Hypothalamus (tissue), 51 donors: ENCODE results near the gene MAD1L1.
A peak's percentile ranks its signal among the peaks of the same experiment; 100 is the strongest.

Experiments
- DNase-seq, 51 donors: peaks; one replicate each; lab custom pipeline; 2025; lab: John Stamatoyannopoulos, UW

Gene MAD1L1

DNA sequence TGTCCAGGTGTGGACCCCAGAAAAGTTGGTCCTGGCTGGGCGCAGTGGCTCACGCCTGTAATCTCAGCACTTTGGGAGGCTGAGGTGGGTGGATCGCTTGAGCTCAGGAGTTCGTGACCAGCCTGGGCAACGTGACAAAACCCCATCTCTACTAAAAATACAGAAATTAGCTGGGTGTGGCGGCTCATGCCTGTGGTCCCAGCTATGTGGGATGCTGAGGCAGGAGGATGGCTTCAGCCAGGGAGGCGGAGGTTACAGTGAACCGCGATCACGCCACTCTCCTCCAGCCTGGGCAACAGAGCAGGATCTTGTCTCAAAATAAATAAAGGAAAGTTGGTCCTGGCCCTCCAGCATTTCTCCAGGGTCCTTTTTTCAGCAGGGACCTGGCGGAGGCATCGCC lies 10.7 kb upstream of the MAD1L1 start:
- DNase-seq: no peak

DNA sequence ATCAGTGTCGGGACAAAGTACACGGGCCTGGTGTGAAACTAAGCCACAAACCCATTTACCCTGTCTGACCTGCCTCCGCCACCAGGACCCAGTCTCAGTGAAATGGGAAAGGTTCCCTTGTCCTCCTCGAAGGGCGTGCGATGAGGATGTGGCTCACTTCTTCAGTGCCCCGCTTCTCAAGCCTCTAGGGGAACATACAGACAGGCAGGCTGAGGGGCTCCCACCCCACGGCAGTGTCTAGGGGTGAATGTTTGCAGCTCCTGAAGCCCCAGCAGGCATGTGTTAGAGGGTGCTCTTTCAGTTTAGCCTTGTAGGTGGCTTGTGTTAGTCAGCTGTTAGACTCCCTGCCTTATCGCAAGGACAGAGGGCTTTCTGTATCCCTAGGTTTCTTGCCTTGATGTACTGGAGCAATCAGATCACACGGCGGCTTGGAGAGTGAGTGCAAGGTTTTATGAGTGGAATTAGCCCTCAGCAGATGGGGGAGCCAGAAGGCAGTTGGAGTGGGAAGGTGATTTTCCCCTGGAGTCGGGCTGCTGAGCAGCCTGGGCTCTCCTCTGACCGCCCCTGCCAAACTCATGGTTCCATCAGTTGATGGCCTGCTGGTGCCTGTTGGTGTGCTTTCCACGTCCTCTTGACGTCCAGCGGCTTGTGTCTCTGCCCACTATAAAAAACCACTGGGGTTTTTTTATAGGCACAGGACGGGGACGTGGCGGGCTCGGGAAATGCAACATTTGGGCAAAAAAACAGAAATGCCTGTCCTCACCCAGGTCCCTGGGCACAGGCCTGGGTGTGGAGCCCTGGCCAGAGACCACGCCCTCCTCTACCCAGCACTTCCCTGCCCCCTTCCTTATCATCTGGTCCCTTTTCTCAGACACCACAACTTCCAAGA lies 10.0 kb upstream of the MAD1L1 start:
- DNase-seq: peak in 1 of 51 donors; percentile 41

DNA sequence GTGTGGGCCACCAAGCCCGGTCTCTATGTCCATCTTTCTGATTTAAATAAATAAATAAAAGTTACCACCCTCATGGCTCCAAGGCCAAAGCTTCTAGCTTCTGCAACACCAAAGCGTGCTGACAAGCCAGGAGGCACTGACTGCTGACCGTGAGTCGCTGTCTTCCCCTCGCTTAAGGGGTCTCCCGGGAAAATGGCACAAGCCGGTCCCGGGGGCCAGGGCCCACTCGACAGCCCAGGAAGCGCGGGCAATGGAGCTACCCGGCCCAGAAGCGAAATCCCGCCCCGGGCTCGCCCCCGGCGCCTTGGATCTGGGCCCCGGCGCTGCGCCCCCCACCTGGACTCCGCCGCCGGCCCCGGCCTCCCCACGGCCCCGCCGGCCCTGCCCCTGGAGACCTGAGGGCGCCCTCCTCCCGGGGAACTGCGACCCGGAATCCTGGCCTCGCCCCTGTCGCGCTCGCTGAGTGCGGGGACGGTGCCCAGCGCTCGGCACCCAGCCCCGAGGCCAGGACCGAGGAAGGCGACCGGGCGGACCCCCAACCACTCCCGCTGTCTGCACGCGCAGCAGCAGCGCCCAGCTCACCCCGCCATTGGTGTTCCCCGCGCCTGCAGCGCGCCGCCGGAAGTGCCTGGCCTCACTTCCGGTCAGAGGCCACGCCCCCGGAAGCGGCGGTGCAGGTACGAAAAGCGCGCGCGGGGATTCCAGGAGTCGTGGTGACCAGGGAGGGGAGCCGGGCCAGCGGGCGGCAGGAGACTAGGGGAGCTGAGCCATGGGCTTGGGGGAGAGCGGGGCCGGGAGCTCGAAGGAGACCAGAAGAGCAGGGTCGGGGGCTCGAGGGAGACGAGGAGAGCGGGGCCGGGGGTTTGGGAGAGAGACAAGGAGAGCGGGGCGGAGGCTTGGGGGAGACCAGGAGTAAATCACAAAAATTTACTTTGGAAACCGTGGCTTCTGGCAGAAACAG lies 9.1 kb upstream of the MAD1L1 start, which contains the start of the genes MRM2 and NUDT1:
TSS of gene MRM2 (minus strand) at position 626 of the 961 bp plus-strand sequence. CDS start at position 590, 36 bp downstream.
TSS of gene NUDT1 (plus strand) at position 647 of the 961 bp plus-strand sequence. CDS start 2,349 bp downstream, outside the sequence.
- DNase-seq: peak in 50 of 51 donors; percentile 14 to 86 (median 61)

DNA sequence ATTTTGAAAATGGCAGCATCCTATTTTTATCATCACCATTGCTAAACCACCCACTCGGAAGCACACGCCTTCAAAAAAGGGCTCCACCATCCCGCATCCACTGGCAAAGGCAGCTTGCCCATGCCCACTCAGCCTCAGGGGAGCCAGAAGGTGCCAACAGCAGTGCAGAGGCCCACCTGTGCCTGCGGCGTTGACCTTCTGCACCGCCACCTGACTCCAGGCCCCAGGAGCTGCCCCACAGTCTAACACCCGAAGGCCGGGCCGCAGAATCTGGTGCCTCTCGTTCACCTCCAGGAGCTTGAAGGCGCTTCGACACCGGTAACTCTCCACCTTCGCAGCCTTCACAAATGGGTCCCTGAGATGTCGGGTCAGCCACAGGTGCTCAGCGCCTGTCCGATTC lies 6.5 kb upstream of the MAD1L1 start:
- DNase-seq: no peak

DNA sequence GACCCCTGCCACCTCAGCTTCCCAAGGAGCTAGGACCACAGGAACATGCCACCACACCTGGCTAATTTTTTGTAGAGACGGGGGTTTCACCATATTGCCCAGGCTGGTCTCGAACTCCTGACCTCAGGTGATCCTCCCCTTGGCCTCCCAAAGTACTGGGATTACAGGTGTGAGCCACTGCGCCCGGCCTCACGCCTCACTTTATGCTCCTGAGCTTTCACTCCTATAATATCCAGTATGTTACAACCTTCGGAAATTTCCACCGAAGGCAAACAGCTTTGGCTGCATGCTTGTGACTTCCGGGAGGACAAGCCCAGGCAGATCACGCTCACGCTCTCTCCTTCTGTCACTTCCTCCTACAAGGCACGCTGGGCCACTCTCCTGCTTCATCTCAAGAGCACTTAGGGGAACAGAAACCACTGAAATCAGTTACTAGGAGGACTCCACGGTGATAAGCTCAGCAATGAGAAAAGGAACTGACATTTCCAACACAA lies 4.4 kb upstream of the MAD1L1 start:
- peak in 16 of 51 donors; percentile 10 to 41 (median 26) for DNase-seq

DNA sequence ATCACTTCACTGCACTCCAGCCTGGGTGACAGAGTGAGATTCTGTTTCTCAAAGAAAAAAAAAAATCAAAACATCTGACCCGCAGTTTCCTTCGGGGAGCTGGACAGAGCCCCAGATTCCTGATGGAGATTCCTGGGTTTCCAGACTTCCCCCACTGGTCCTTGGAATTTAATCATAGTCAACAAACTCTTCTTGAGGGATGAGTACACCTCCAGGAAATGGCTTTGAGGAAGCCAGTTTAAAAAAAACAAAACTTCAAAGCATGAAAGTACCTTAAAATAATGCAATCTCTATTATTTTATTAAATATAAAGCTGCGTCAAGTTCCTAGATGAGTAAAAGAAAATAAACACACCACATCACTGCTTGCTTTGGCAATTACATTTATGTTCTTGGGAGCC lies 1.2 kb upstream of the MAD1L1 start:
- DNase-seq: no peak

DNA sequence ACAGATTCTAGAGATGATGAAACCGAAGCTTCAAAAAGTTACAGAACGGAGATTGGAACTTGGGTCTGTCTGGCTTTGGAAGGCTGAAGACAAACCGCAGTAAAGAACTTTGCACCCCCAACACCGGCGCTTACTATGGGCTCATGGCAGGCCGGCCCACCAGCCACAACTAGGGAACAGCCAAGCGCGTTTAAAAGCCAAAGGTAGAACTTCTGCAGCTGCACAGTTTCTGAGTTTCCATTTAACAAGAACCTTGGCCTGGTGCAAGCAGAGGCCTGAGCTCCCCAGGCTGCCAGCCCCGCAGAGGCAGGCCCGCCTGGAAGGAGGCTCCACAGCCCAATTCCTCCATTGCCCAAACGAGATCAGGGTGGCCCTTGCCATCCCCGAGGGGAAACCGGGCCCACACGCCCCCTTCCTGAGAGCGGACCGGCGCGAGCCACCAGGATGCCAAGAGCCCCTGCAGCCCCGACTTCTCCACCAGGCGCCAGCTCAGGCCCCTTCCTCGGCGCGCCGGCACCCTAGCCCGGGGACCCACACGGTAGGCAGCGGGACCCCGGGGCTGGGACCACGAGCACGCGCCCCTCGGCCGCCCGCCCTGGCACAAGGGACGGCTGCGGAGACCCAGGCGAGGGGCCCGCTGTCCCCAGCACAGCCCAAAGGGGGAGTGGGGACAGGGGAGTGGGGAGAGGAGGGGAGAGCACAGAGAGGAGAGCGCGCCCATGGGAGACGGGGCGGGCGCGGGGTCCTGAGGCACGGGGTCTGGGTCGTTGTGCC lies 566 bp downstream of the MAD1L1 start:
- no peak for DNase-seq

DNA sequence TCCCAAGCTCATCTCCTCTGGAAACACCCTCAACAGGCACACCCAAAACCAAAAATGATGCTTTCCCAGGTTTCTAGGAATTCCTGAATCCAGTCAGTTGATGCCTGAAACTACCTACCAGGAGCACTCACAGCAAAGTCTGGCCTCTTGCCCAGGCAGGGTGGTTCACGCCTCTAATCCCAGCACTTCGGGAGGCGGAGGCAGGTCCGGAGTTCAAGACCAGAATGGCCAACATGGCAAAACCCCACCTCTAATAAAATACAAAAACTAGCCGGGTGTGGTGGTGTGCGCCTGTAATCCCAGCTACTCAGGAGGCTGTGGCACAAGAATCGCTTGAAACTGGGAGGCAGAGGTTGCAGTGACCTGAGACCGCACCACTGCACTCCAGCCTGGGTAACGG lies 1.9 kb downstream of the MAD1L1 start:
- no peak for DNase-seq

DNA sequence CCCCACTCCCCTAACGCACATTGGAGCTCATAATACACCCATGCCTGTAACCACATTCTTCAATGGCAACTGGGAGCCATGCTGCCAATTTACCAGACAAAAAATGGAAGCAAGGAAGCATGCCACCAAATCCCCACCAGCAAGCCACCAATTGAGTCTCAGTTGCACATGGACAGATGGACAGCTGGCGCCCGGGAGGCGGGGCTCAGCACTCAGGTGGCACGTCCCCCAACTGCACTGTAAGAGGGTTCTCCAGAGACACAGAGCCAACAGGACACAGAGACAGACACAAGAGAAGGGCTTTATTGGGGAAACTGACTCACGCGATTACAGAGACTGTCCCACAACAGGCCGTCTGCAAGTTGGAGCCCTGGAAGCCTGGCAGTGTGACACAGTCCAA lies 2.5 kb downstream of the MAD1L1 start:
- DNase-seq: no peak

DNA sequence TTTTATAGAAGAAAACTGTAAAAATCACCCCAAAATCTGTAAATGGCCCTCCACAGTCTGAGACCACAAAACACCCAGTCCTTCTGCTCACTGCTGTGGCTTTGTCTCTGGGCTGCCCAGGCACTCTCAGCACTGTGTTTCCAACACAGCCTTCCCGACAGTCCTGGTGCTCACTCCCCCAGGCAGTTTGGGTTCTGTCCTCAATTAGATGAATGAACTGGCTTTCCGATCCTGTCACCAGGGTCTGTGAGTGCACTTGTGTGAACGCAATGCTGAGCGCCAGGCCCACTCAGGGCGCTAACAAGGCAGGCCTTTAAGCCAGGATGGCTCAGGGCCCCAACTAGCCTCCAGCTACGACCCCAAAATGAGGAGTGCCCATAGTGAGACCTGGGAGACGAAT lies 3.3 kb downstream of the MAD1L1 start:
- DNase-seq: no peak

DNA sequence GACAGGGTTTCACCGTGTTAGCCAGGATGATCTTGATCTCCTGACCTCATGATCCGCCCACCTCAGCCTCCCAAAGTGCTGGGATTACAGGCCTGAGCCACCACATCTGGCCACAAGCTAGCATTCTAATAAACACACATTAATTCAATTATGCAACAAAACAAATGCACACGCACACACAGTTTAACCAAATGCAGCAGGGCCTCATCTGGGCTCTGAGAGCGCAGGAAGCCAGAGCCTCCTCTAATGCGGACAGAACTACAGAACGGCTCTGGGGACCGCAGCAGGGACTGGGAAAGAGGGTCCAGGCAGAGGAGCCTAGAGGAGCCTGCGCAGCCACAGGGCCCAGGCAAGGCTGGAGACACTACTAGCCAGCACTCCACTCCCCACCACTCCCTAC lies 3.8 kb downstream of the MAD1L1 start:
- DNase-seq: no peak

DNA sequence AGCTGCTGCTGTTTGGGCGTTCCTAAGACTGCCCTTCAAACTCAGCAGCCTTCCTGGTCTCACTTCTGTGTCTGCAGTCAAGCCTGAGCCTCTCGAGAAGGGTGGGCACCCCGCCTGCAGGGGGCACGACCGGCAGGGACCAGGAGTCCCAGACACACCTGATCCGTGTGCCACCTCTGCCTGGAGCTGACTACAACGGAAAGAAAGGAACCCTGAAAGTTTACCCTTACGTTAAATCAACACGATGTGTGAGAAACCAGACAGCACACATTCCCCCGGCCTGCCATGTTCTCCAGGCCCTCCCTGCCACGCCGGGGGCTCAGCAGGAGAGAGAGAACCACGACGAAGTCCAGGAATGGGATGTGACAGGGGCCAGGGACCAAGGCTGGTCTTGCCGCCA lies 5.0 kb downstream of the MAD1L1 start:
- DNase-seq: no peak

DNA sequence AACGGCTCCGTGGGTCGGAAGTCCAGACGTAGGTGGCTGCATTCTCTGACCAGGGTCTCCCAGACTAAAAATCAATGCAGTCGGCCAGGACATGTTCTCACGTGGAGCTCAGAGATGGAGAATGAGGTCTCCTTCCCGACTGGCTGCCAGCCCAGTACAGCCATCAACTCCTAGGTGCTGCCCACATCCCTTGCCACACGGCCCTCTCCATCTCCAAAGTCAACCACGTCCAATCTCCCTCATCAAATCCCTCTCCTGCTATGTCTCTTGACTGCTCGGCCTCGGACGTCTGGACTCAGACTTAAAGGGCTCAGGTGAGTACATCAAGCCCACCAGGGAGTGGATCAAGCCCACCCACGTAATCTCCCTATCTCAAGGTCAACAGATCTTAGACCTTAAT lies 6.9 kb downstream of the MAD1L1 start:
- DNase-seq: no peak

DNA sequence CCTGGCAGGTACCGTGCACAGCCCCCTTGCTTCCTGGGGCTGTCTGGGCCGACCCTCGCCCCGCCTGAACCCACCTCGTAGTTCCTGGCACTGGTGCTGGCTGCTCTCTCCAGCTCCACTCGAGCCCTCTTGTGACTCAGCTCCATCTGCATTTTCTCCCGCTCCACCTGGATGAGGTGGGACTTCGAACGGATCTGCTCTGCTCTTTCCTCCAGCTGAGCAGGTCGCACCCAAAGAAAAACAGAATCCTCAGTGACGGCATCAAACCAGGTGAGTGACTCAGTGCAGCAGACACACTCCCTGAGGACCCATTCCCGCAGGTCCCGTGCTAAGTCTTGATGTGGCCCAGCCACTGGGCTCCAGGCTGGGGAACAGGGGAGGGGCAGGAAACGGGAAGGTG lies 7.4 kb downstream of the MAD1L1 start:
- no peak for DNase-seq

DNA sequence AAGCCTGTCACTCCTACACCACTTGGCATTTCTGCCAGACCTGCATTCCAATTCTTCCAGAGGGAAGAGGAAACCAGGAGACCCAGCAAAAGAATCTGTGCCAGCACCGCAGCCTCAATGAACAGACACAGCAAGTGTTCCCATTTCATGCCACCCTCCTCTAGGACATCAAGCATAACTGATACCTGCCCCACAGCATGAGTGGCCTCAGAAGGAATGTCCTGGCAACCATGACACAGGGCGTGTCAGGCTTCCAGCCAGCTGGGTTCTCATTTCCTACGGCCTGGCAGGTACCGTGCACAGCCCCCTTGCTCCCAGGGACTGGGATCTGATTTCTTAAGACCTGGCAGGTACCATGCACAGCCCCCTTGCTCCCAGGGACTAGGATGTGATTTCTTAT lies 7.8 kb downstream of the MAD1L1 start:
- no peak for DNase-seq

DNA sequence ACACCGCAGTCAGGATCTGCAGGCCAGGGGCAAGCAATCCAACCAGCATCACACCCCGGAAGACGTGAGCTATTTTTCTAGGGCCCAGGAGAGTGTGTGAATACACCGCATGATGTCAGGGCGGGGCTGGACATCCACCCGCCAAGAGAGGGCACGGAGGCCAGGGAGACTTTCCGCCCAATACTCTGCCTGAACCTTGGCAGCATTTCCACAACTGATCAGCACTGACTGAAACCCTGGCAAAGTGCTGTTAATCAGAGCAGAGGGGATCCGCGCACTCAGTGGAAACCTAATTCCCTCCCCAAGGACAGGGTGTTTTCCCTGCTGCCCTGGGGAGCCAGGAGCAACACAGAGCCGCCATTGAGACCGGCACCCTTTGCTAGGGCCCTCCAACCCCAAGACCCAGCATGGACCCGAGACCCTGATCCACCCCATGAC lies 8.2 kb downstream of the MAD1L1 start:
- DNase-seq: no peak

DNA sequence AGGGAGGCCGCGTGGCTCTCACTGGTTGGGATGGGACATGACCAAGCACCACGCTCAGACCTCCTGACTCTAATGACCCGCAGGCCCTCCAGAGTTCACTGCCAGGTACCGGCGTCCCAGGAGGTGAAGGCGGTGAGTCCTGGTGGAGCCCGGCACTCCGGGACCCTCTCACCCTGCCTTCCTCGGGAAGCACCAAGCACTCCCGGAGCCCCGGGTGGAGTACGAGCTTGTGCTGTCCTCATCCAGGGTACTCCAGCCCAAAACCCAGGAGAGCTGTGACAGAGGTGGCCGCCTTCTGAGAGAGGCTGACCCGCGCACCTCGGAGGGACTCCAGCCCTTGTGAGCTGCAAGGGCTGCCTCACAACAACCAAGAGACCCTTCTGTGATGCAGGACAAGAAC lies 9.4 kb downstream of the MAD1L1 start:
- DNase-seq: no peak

DNA sequence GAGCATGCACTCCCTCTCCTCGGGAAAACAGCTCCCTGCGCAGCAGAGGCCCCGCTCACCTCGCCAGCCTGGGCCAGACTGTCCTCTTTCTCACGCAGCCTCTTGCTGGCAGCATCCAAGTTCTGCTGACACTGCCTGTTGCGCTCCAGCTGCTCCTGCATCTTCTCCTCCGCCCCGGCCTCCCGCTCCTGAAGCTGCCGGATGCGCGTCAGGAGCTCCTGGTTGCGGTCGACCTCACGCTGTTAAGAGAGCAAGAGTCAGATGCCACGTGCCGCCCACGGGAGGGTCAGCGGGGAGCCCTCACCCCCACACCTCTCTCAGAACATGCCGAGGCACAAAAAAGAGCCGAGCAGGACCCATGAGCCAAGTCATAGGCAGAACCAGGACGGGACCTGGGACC lies 10.2 kb downstream of the MAD1L1 start:
- DNase-seq: no peak

DNA sequence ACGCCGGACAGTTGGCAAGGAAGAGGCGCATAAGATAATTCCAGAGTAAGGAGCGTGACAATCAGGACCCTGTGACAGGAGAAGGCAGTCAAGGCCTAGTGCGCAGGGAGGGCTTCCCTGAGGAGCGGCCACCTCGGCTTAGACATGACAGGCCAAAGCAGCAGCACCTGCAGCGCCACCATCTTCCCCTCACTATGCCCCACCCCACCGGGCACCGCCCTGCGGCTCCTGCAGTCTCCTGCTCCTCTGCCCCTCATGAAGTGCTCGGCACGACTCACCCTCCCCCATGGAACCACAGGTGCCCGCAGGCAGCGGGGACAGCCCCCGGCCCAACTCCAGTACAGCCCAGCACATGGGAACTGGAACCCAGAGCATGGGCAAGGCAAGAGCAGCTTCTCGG lies 11.8 kb downstream of the MAD1L1 start:
- DNase-seq: no peak

DNA sequence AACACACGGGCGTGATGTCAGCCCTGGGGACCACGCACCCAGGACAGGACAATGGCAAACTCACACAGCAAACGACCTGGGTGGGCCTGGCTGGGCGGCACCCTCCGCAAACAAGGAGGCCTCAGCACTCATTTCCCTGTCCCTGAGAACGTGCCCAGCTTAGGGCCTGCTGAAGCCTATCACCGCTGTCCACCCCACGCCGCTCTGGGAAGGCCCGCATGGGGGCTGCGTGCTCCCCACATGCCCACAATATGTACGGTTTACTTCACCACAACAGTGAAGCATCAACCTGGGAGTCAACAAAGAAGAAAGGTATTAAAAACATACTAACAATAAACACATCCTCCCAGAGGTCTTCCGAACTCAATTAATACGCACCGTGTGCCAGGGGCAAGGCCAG lies 12.2 kb downstream of the MAD1L1 start:
- no peak for DNase-seq
